HL-60 (cell line): ENCODE results near the gene BTBD7.

Experiments used
- GABPA ChIP-seq: IDR thresholded peaks from 2 replicates; pipeline ENCODE4 v1.6.1; 2012; ENCODE audit warnings: low read depth
- POLR2AphosphoS5 ChIP-seq: IDR thresholded peaks from 2 replicates; pipeline ENCODE4 v1.6.1; 2012; ENCODE audit warnings: low read depth
- TF ChIP-seq, protein P1 (sequence below): IDR thresholded peaks from one replicate; pipeline ENCODE4 v1.5.1; 2011; ENCODE audit warnings: low read length, control low read depth, inconsistent platforms; ENCODE audit not compliant: insufficient read depth
- TF ChIP-seq, protein P2 (sequence below): IDR thresholded peaks from 2 replicates; pipeline ENCODE4 v1.6.1; 2012; ENCODE audit warnings: low read depth; ENCODE audit not compliant: insufficient replicate concordance

DNA sequence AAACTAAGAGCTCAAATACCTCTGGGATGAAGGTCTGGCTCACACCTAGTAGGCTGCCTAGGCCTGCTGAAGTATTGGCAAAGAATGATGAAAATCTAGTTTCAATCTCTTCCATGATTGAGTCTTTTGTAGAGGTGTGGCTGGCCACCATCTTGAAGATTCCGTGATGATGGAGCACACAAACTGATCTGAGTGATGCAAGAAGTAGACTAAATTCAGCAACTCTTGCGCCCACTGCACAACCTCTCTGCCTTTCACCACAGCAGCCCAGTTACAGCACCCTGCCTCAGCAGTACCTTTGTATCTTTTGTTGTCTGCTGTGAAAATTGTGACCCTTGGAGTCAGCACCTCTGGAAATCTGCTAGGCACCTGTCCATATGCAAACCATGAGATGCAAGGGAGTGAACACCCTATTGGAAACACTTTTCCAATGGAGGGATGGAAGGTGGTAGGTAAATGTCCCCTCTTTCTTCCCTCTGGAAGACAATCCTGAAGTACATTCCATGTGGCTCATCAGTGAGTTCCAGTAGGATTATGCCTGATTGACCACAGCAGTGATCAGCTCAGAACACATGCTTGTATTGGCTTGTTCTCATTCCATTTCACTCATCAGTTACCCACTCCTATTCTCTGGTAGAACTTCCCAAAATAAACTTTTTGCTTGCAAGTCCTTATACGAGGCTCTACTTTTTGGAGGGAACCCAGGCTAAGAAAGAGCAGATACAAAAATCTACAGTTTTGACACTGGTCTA is 58.6 kb downstream of the BTBD7 start:
- TF ChIP-seq GABPA (no peak), POLR2AphosphoS5 (no peak)
- TF ChIP-seq, protein P1, sequence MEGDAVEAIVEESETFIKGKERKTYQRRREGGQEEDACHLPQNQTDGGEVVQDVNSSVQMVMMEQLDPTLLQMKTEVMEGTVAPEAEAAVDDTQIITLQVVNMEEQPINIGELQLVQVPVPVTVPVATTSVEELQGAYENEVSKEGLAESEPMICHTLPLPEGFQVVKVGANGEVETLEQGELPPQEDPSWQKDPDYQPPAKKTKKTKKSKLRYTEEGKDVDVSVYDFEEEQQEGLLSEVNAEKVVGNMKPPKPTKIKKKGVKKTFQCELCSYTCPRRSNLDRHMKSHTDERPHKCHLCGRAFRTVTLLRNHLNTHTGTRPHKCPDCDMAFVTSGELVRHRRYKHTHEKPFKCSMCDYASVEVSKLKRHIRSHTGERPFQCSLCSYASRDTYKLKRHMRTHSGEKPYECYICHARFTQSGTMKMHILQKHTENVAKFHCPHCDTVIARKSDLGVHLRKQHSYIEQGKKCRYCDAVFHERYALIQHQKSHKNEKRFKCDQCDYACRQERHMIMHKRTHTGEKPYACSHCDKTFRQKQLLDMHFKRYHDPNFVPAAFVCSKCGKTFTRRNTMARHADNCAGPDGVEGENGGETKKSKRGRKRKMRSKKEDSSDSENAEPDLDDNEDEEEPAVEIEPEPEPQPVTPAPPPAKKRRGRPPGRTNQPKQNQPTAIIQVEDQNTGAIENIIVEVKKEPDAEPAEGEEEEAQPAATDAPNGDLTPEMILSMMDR: no peak
- TF ChIP-seq, protein P2, sequence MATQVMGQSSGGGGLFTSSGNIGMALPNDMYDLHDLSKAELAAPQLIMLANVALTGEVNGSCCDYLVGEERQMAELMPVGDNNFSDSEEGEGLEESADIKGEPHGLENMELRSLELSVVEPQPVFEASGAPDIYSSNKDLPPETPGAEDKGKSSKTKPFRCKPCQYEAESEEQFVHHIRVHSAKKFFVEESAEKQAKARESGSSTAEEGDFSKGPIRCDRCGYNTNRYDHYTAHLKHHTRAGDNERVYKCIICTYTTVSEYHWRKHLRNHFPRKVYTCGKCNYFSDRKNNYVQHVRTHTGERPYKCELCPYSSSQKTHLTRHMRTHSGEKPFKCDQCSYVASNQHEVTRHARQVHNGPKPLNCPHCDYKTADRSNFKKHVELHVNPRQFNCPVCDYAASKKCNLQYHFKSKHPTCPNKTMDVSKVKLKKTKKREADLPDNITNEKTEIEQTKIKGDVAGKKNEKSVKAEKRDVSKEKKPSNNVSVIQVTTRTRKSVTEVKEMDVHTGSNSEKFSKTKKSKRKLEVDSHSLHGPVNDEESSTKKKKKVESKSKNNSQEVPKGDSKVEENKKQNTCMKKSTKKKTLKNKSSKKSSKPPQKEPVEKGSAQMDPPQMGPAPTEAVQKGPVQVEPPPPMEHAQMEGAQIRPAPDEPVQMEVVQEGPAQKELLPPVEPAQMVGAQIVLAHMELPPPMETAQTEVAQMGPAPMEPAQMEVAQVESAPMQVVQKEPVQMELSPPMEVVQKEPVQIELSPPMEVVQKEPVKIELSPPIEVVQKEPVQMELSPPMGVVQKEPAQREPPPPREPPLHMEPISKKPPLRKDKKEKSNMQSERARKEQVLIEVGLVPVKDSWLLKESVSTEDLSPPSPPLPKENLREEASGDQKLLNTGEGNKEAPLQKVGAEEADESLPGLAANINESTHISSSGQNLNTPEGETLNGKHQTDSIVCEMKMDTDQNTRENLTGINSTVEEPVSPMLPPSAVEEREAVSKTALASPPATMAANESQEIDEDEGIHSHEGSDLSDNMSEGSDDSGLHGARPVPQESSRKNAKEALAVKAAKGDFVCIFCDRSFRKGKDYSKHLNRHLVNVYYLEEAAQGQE: no peak
